NB4 (cell line): ENCODE measurements around the gene CAAP1.

ENCODE experiments used
- DNase-seq: peaks from one replicate; pipeline ENCODE4 v3.0.0; 2010; ENCODE audit warnings: low read depth
- H3K4me3 ChIP-seq: one replicate; pipeline ENCODE4 v1.5.1; 2011; ENCODE audit warnings: mild to moderate bottlenecking, low read depth, low read length, moderate library complexity
- MYC ChIP-seq: IDR thresholded peaks from 2 replicates; pipeline ENCODE4 v1.6.1; 2011; ENCODE audit warnings: low read depth, low read length
- POLR2A ChIP-seq: IDR thresholded peaks from 2 replicates; pipeline ENCODE4 v1.6.1; 2011; ENCODE audit warnings: mild to moderate bottlenecking; ENCODE audit not compliant: insufficient read length; ENCODE audit errors: extremely low read depth
- TF ChIP-seq, protein P1 (sequence below): IDR thresholded peaks from 2 replicates; pipeline ENCODE4 v1.6.1; 2011; ENCODE audit warnings: low read depth, low read length
- TF ChIP-seq, protein P2 (sequence below): IDR thresholded peaks from one replicate; pipeline ENCODE4 v1.5.1; 2012; ENCODE audit warnings: low read depth, low read length

CAAP1 gene

GRCh38 chr9:26928902-26929495, 36.4 kb upstream of the CAAP1 start:
- TF ChIP-seq, protein P1, sequence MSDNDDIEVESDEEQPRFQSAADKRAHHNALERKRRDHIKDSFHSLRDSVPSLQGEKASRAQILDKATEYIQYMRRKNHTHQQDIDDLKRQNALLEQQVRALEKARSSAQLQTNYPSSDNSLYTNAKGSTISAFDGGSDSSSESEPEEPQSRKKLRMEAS, result no peak
- TF ChIP-seq POLR2A (no peak), MYC (no peak)
- TF ChIP-seq, protein P2, sequence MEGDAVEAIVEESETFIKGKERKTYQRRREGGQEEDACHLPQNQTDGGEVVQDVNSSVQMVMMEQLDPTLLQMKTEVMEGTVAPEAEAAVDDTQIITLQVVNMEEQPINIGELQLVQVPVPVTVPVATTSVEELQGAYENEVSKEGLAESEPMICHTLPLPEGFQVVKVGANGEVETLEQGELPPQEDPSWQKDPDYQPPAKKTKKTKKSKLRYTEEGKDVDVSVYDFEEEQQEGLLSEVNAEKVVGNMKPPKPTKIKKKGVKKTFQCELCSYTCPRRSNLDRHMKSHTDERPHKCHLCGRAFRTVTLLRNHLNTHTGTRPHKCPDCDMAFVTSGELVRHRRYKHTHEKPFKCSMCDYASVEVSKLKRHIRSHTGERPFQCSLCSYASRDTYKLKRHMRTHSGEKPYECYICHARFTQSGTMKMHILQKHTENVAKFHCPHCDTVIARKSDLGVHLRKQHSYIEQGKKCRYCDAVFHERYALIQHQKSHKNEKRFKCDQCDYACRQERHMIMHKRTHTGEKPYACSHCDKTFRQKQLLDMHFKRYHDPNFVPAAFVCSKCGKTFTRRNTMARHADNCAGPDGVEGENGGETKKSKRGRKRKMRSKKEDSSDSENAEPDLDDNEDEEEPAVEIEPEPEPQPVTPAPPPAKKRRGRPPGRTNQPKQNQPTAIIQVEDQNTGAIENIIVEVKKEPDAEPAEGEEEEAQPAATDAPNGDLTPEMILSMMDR, result no peak

GRCh38 chr9:26925609-26926008, 33.0 kb upstream of the CAAP1 start:
- TF ChIP-seq, protein P1, result no peak
- TF ChIP-seq, protein P2, result no peak
- TF ChIP-seq MYC (no peak), POLR2A (no peak)
- peak; percentile 0 for DNase-seq
- no peak overlapping the region for H3K4me3 ChIP-seq

More at GRCh38 chr9:26928902-26929495, 36.4 kb upstream of the CAAP1 start:
- no peak overlapping the region for H3K4me3 ChIP-seq
- DNase-seq, result peak; percentile 0

- H3K4me3 ChIP-seq, result no peak overlapping the region
- no peak for TF ChIP-seq MYC
- TF ChIP-seq, protein P2, result no peak
- TF ChIP-seq POLR2A, result no peak
- TF ChIP-seq, protein P1, result no peak
- peak; percentile 0 for DNase-seq
These were observed 27.1 kb upstream of the CAAP1 start for GRCh38 chr9:26919698-26920097.

- no peak overlapping the region for H3K4me3 ChIP-seq
- DNase-seq, result no peak
- no peak for TF ChIP-seq POLR2A
- TF ChIP-seq, protein P1, result no peak
- TF ChIP-seq, protein P2, result no peak
- TF ChIP-seq MYC, result no peak
These were observed 20.6 kb upstream of the CAAP1 start for GRCh38 chr9:26913138-26913668.

GRCh38 chr9:26904671-26905070, 12.1 kb upstream of the CAAP1 start:
- H3K4me3 ChIP-seq, result no peak overlapping the region
- DNase-seq, result no peak

More at GRCh38 chr9:26904671-26905070, 12.1 kb upstream of the CAAP1 start:
- TF ChIP-seq POLR2A, result no peak
- TF ChIP-seq, protein P1, result no peak
- TF ChIP-seq MYC, result no peak
- TF ChIP-seq, protein P2, result no peak
